Colonic mucosa (tissue), 4 donors: Measurements from ENCODE around the gene CFD. TPM values are rescaled to one million over a fixed set of nuclear protein-coding genes. Genes with fewer than 3 reads are reported as not detected.
"Not testable (repeated sequence)": the region's sequence is repeated elsewhere in the genome, so short reads cannot be mapped to it uniquely, and the experiment has no call there.

Experiments
- DNase-seq: peaks from one replicate; pipeline ENCODE4 v3.0.0-alpha.2; 2020
- H3K27ac ChIP-seq: fragments of 200-600 bp; one replicate; pipeline ENCODE4 v1.8.0; 2021
- H3K27me3 ChIP-seq: fragments of 200-600 bp; one replicate; pipeline ENCODE4 v1.8.0; 2021
- H3K36me3 ChIP-seq: fragments of 200-600 bp; one replicate; pipeline ENCODE4 v1.8.0; 2021
- H3K4me1 ChIP-seq: fragments of 200-600 bp; one replicate; pipeline ENCODE4 v1.8.0; 2021; ENCODE audit warnings: mild to moderate bottlenecking
- H3K4me3 ChIP-seq: fragments of 200-600 bp; one replicate; pipeline ENCODE4 v1.8.0; 2021
- H3K9ac ChIP-seq, 2 donors: one replicate each; pipeline ENCODE4 v1.7.0; 2013; ENCODE audit warnings: control low read depth in 2 of 2, low read depth in 2 of 2, low read length in 2 of 2
- H3K9me3 ChIP-seq: fragments of 200-600 bp; one replicate; pipeline ENCODE4 v1.8.0; 2021
- CTCF ChIP-seq: fragments of 200-600 bp; IDR thresholded peaks from one replicate; pipeline ENCODE4 v1.8.0; 2022; ENCODE audit warnings: antibody characterized with exemption, mild to moderate bottlenecking
- intact Hi-C: fragments of 100-400 bp; cut with DNase I; formaldehyde crosslinking; loops from one replicate; pipeline ENCODE4 v1.14.1; 2022
- total RNA-seq, 2 donors: library from RNA; stranded (reverse); fragmentation: NEBNext Ultra II Directional in 1 of 2; extraction: Animal tissue kit (Norgen Biotek cat#: 25700) in 1 of 2; gene quantifications; one replicate each; pipeline ENCODE4 v1.2.1, GENCODE V29; 2021
- donor health status: healthy.
- donor health status: DM: no; HTN: no; CAD: no.
- donor health status: DM: no; HTN: no; CAD: no.

CFD gene
- total RNA-seq, 2 donors from 2014 or later, result 42.2 to 55.3 TPM

GRCh38 chr19:845707-846521 lies 13.6 kb upstream of the CFD start:
- no peak for TF ChIP-seq CTCF
- H3K27me3 ChIP-seq, result peaks cover 51% of the 10 kb centered on the region
- H3K9me3 ChIP-seq, result no peaks in the 10 kb centered on the region
- no peak overlapping the region for H3K27ac ChIP-seq
- intact Hi-C loops, result no loop called here
- H3K9ac ChIP-seq, result no peak overlapping the region
- no peaks in the 10 kb centered on the region for H3K36me3 ChIP-seq
- H3K4me3 ChIP-seq, result no peak overlapping the region
- no peak for DNase-seq
- peaks cover 9% of the 10 kb centered on the region for H3K4me1 ChIP-seq

DNA sequence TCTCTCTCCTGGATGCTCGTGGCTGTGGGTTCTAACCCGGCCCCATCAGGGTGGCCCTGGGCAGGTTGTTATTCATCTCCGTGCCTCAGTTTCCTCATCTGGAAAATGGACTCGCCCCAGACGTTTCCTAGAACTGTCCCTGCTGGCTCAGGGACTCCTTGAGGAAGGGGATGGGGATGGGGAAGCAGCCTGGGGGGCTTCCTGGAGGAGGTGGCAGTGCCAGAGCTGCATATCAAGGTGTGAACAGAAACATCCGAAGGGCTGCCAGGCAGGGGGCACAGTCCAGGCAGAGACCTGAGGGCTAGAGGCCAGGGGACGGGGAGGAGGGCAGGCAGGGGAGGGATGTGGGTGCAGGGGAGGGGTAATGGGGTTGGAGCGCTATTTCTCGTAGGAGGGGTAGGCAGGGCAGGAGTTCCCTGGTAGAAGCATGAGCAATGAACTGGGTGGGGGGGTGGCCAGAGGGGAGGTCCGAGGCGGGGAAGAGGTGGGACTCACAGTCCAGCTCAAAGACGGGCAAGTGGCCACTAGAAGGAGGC lies 11.0 kb upstream of the CFD start:
- no peak overlapping the region for H3K27ac ChIP-seq
- no peak for TF ChIP-seq CTCF
- no peak overlapping the region for H3K4me3 ChIP-seq
- H3K27me3 ChIP-seq, result peaks cover 59% of the 10 kb centered on the region
- H3K36me3 ChIP-seq, result no peaks in the 10 kb centered on the region
- no peaks in the 10 kb centered on the region for H3K9me3 ChIP-seq
- no peak for DNase-seq
- H3K4me1 ChIP-seq, result peaks cover 5% of the 10 kb centered on the region
- H3K9ac ChIP-seq, result no peak overlapping the region
- intact Hi-C loops, result no loop called here

GRCh38 chr19:849195-849594 lies 10.3 kb upstream of the CFD start:
- DNase-seq, intact Hi-C loops, H3K9ac ChIP-seq, H3K4me1 ChIP-seq, H3K36me3 ChIP-seq, H3K9me3 ChIP-seq, H3K4me3 ChIP-seq, H3K27ac ChIP-seq: not testable (repeated sequence)
- H3K27me3 ChIP-seq, result peaks cover 54% of the 10 kb centered on the region

DNA sequence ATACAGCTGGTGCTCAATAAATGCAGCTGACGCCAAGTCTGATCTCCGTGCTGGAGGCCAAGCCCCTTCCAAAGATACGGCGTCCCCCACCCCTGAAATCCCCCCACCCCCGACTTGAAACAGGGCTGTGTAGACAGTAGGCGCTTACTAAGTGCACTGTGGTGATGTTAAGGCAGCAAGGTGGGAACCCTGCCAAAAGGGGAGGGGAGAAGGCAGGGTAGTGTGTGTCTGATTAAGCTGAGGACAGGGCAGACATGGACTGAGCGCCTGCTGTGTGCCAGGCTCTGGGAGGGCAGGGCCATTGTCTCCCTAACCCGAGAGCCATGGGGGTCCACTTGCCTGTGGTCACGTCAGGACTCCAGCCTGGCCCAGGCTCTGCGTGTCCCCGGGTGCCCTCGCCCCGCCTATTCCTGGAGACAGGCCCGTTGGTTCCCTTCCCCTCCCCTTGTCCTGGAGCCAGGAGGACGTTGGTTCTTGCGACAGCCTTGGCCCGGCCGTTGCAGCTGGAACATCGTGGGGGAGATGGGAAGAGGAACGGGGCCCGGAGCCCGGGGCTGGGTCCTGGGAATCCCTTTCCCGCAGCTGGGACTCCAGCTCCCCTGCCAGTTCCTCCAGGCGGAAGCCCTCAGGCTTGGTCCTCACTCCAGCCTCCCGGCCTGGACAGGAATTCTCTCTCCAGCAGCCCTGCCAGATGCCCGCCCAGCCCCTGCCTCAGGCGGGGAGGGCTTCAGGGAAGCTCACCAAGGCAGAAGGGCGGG lies 9.1 kb upstream of the CFD start:
- TF ChIP-seq CTCF, result no peak
- intact Hi-C loops, result loop anchor here (10.0 kb wide), 1 partner anchor 86 kb away; no protein-coding TSS in a partner anchor
- peak; percentile 75 for DNase-seq
- Histone ChIP-seq H3K9ac (peak overlapping the region in 1 of 2 donors; percentile 26), H3K36me3 (no peaks in the 10 kb centered on the region), H3K4me3 (no peak overlapping the region), H3K27ac (peak overlapping the region; percentile 55), H3K9me3 (no peaks in the 10 kb centered on the region), H3K27me3 (peaks cover 43% of the 10 kb centered on the region), H3K4me1 (no peaks in the 10 kb centered on the region)

- Histone ChIP-seq H3K4me3 (no peak overlapping the region), H3K27me3 (peaks cover 38% of the 10 kb centered on the region), H3K9me3 (no peaks in the 10 kb centered on the region), H3K4me1 (no peaks in the 10 kb centered on the region), H3K9ac (peak overlapping the region in 1 of 2 donors; percentile 26), H3K36me3 (no peaks in the 10 kb centered on the region), H3K27ac (peak overlapping the region; percentile 55)
- TF ChIP-seq CTCF, result no peak
- intact Hi-C loops, result loop anchor here (10.0 kb wide), 1 partner anchor 86 kb away; no protein-coding TSS in a partner anchor
- no peak for DNase-seq
Measured at GRCh38 chr19:850979-851335, 8.5 kb upstream of the CFD start.
